GM23338 (cell line): ENCODE results near the gene CFAP97D2. TPM values are rescaled to one million over a fixed set of nuclear protein-coding genes. Genes with fewer than 3 reads are reported as not detected.
A peak's percentile ranks its signal among the peaks of the same experiment; 100 is the strongest.
"Not testable (repeated sequence)": the region's sequence is repeated elsewhere in the genome, so short reads cannot be mapped to it uniquely, and the experiment has no call there.

ENCODE experiments used
- ATAC-seq: fragments of 200-7000 bp; cut with Tn5 transposase; 3 replicates; pipeline ENCODE4 v1.9.1; 2020
- DNase-seq: peaks from one replicate; pipeline ENCODE4 v3.0.0-alpha.2; 2015; ENCODE audit warnings: low spot score
- H2AFZ ChIP-seq: fragments of 200-600 bp; sonication (generic); 2 replicates; pipeline ENCODE4 v1.8.0; 2016; ENCODE audit warnings: antibody characterized with exemption, mild to moderate bottlenecking, moderate library complexity
- H3F3A ChIP-seq: fragments of 200-600 bp; sonication (generic); replicated peaks from 2 replicates; pipeline ENCODE4 v1.8.0; 2017; ENCODE audit warnings: antibody characterized with exemption, mixed run types, low read depth
- H3K27ac ChIP-seq: fragments of 200-600 bp; sonication (generic); 2 replicates; pipeline ENCODE4 v1.6.1; 2016; ENCODE audit warnings: low read depth
- H3K27me3 ChIP-seq: fragments of 200-600 bp; sonication (generic); 2 replicates; pipeline ENCODE4 v1.8.0; 2016; ENCODE audit warnings: mild to moderate bottlenecking, mixed run types, moderate library complexity; ENCODE audit not compliant: insufficient read depth
- H3K36me3 ChIP-seq: fragments of 200-600 bp; sonication (generic); 2 replicates; pipeline ENCODE4 v1.8.0; 2016; ENCODE audit warnings: mild to moderate bottlenecking; ENCODE audit not compliant: insufficient read depth
- H3K4me1 ChIP-seq: fragments of 200-600 bp; sonication (generic); 2 replicates; pipeline ENCODE4 v1.8.0; 2016; ENCODE audit warnings: mild to moderate bottlenecking, moderate library complexity; ENCODE audit not compliant: insufficient read depth
- H3K4me2 ChIP-seq: fragments of 200-600 bp; sonication (generic); 2 replicates; pipeline ENCODE4 v1.7.1; 2017; ENCODE audit warnings: mixed run types
- H3K4me3 ChIP-seq: fragments of 200-600 bp; sonication (generic); 2 replicates; pipeline ENCODE4 v1.6.1; 2016; ENCODE audit warnings: mixed run types
- H3K79me2 ChIP-seq: fragments of 200-600 bp; sonication (generic); replicated peaks from 2 replicates; pipeline ENCODE4 v1.8.0; 2017; ENCODE audit warnings: mild to moderate bottlenecking; ENCODE audit not compliant: insufficient read depth
- H3K9me2 ChIP-seq: fragments of 200-600 bp; sonication (generic); 2 replicates; pipeline ENCODE4 v1.8.0; 2017; ENCODE audit not compliant: insufficient read depth
- H4K20me1 ChIP-seq: fragments of 200-600 bp; sonication (generic); replicated peaks from 2 replicates; pipeline ENCODE4 v1.8.0; 2017; ENCODE audit warnings: mild to moderate bottlenecking; ENCODE audit not compliant: insufficient read depth
- H3K27ac Mint-ChIP-seq: 2 replicates; pipeline ENCODE4 v1.8.0; 2020; ENCODE audit warnings: inconsistent platforms, mild to moderate bottlenecking, moderate library complexity, mixed read lengths
- H3K27me3 Mint-ChIP-seq: 3 replicates; pipeline ENCODE4 v1.8.0; 2022; ENCODE audit warnings: low read depth, mild to moderate bottlenecking, moderate library complexity, mixed read lengths, inconsistent platforms; ENCODE audit not compliant: insufficient read depth, poor library complexity
- H3K36me3 Mint-ChIP-seq: 3 replicates; pipeline ENCODE4 v1.8.0; 2021; ENCODE audit warnings: low read depth, mild to moderate bottlenecking, inconsistent platforms, moderate library complexity, mixed read lengths
- H3K4me1 Mint-ChIP-seq: 3 replicates; pipeline ENCODE4 v1.8.0; 2020; ENCODE audit warnings: mild to moderate bottlenecking, inconsistent platforms, mixed read lengths
- H3K4me3 Mint-ChIP-seq: 3 replicates; pipeline ENCODE4 v1.8.0; 2021; ENCODE audit warnings: moderate library complexity, mild to moderate bottlenecking, inconsistent platforms, mixed read lengths
- H3K9me3 Mint-ChIP-seq: 3 replicates; pipeline ENCODE4 v1.8.0; 2020; ENCODE audit warnings: moderate library complexity, mild to moderate bottlenecking, inconsistent platforms, mixed read lengths
- CREB1 ChIP-seq: fragments of 250-450 bp; sonication (Bioruptor Pico); IDR thresholded peaks from 2 replicates; pipeline ENCODE4 v1.5.0; 2020; ENCODE audit warnings: low read depth, mild to moderate bottlenecking, moderate library complexity
- CTCF ChIP-seq, 2 experiments: fragments of 200-600 bp in 1 of 2; sonication (generic) in 1 of 2; conservative IDR thresholded peaks; 2 replicates each; pipeline versions ENCODE4 v1.5.1 to v1.6.1; 2016 to 2017; ENCODE audit warnings: antibody characterized with exemption in 2 of 2, low read depth in 2 of 2, mild to moderate bottlenecking in 2 of 2, moderate library complexity in 1 of 2
- ETS1 ChIP-seq: IDR thresholded peaks from 2 replicates; pipeline ENCODE4 v1.6.1; 2016; ENCODE audit warnings: antibody characterized with exemption
- EZH2 ChIP-seq: fragments of 200-600 bp; sonication (generic); IDR thresholded peaks from one replicate; pipeline ENCODE4 v1.8.0; 2017; ENCODE audit warnings: antibody characterized with exemption, mild to moderate bottlenecking, low read depth; ENCODE audit not compliant: unreplicated experiment
- EZH2phosphoT487 ChIP-seq: fragments of 200-600 bp; sonication (generic); IDR thresholded peaks from one replicate; pipeline ENCODE4 v1.8.1; 2018; ENCODE audit warnings: antibody characterized with exemption; ENCODE audit not compliant: unreplicated experiment
- JUNB ChIP-seq: IDR thresholded peaks from one replicate; pipeline ENCODE4 v1.6.1; 2016; ENCODE audit warnings: antibody characterized with exemption; ENCODE audit not compliant: unreplicated experiment
- NANOG ChIP-seq: IDR thresholded peaks from 2 replicates; pipeline ENCODE4 v1.6.1; 2016; ENCODE audit warnings: antibody characterized with exemption, borderline replicate concordance
- POLR2AphosphoS5 ChIP-seq: IDR thresholded peaks from 2 replicates; pipeline ENCODE4 v1.6.1; 2016; ENCODE audit warnings: antibody characterized with exemption, low read depth
- STAT1 ChIP-seq: IDR thresholded peaks from one replicate; pipeline ENCODE4 v1.6.1; 2016; ENCODE audit warnings: antibody characterized with exemption; ENCODE audit not compliant: unreplicated experiment
- ZNF114 ChIP-seq: fragments of 250-450 bp; sonication (Bioruptor Pico); IDR thresholded peaks from 2 replicates; pipeline ENCODE4 v1.5.0; 2020; ENCODE audit warnings: mild to moderate bottlenecking, moderate library complexity
- ZNF331 ChIP-seq: fragments of 250-450 bp; sonication (Bioruptor Pico); IDR thresholded peaks from 2 replicates; pipeline ENCODE4 v1.5.0; 2020; ENCODE audit warnings: low read depth, mild to moderate bottlenecking, moderate library complexity
- ZNF462 ChIP-seq: fragments of 250-450 bp; sonication (Bioruptor Pico); IDR thresholded peaks from 2 replicates; pipeline ENCODE4 v1.5.0; 2020; ENCODE audit warnings: mild to moderate bottlenecking, moderate library complexity
- polyA plus RNA-seq: library from polyadenylated mRNA; unstranded; fragments of >200 nt; fragmentation: Nextera tagmentation; extraction: Ambion mirVana; gene quantifications from 2 replicates; pipeline ENCODE4 v1.2.1, GENCODE V29; 2016
- total RNA-seq: library from RNA; depleted of rRNA; stranded (reverse); fragments of >200 nt; shearing (Covaris generic); gene quantifications from 2 replicates; pipeline ENCODE4 v1.2.3, GENCODE V29; 2014

Gene CFAP97D2
- total and polyA plus RNA-seq, 2 experiments from 2014 or later = not detected

- not testable (repeated sequence) for ATAC-seq, H4K20me1 ChIP-seq, H3K4me1 ChIP-seq, H3K27me3 Mint-ChIP-seq, H3K9me3 Mint-ChIP-seq, H3K36me3 ChIP-seq, H2AFZ ChIP-seq, H3K27ac ChIP-seq, DNase-seq, H3K36me3 Mint-ChIP-seq, H3K4me3 ChIP-seq, H3F3A ChIP-seq, H3K79me2 ChIP-seq, H3K4me3 Mint-ChIP-seq, H3K27me3 ChIP-seq, H3K27ac Mint-ChIP-seq, H3K4me2 ChIP-seq, H3K4me1 Mint-ChIP-seq, H3K9me2 ChIP-seq
Observed at GRCh38 chr13:114176359-114176902, 2.6 kb upstream of the CFAP97D2 start.

- H3K9me2 ChIP-seq = no peaks in the 10 kb centered on the region
- H3K4me1 Mint-ChIP-seq = peaks cover 7% of the 10 kb centered on the region; the same call in 2 of the 3 replicates
- no peak overlapping the region for H3K4me3 Mint-ChIP-seq
- TF ChIP-seq NANOG (no peak), EZH2phosphoT487 (no peak), ZNF114 (CRISPR knock-in tag) (no peak), CREB1 (CRISPR knock-in tag) (no peak), ZNF462 (CRISPR knock-in tag) (no peak), ZNF331 (CRISPR knock-in tag) (no peak), STAT1 (no peak), POLR2AphosphoS5 (no peak), EZH2 (no peak), ETS1 (no peak), CTCF (conservative IDR thresholded peaks at IDR 0.05; ENCODE audit: low read depth in 2 of 2) (no peak), JUNB (no peak)
Observed at GRCh38 chr13:114177245-114178010, 1.6 kb upstream of the CFAP97D2 start.

More at GRCh38 chr13:114177245-114178010, 1.6 kb upstream of the CFAP97D2 start:
- Mint-ChIP-seq H3K27ac (no peak overlapping the region), H3K9me3 (peaks cover 4% of the 10 kb centered on the region; the same call in 1 of the 3 replicates), H3K36me3 (peaks cover 3% of the 10 kb centered on the region; the same call in 1 of the 3 replicates), H3K27me3 (peaks cover 7% of the 10 kb centered on the region)
- Histone ChIP-seq H2AFZ (no peak overlapping the region), H3K36me3 (no peaks in the 10 kb centered on the region), H3K27me3 (no peaks in the 10 kb centered on the region), H4K20me1 (no peaks in the 10 kb centered on the region), H3K4me2 (no peak overlapping the region), H3K27ac (no peak overlapping the region), H3K79me2 (no peaks in the 10 kb centered on the region), H3K4me1 (no peaks in the 10 kb centered on the region), H3K4me3 (no peak overlapping the region), H3F3A (no peaks in the 10 kb centered on the region)
- DNase-seq (no peak), ATAC-seq (peak; percentile 43; the same call in 2 of the 3 replicates)
